Stomach (tissue), 4 donors: ENCODE results near the gene FAM117A.

ENCODE experiments used
- CTCF ChIP-seq, 7 experiments: fragments of 450-650 bp in 4 of 7; fragments of 200-600 bp in 3 of 7; sonication (generic) in 3 of 7; IDR thresholded peaks; one replicate each; pipeline ENCODE4 v1.5.1; 2016 to 2019; ENCODE audit warnings: antibody characterized with exemption in 7 of 7, control low read depth in 2 of 7, mild to moderate bottlenecking in 1 of 7
- EP300 ChIP-seq: sonication (generic); formaldehyde crosslinking; IDR thresholded peaks from one replicate; pipeline ENCODE4 v1.6.1; 2017; ENCODE audit warnings: antibody characterized with exemption
- POLR2A ChIP-seq, 4 donors: fragments of 450-650 bp; IDR thresholded peaks; one replicate each; pipeline ENCODE4 v1.6.1; 2016; ENCODE audit warnings: antibody characterized with exemption in 4 of 4, control low read depth in 2 of 4, mild to moderate bottlenecking in 1 of 4, moderate library complexity in 1 of 4

DNA sequence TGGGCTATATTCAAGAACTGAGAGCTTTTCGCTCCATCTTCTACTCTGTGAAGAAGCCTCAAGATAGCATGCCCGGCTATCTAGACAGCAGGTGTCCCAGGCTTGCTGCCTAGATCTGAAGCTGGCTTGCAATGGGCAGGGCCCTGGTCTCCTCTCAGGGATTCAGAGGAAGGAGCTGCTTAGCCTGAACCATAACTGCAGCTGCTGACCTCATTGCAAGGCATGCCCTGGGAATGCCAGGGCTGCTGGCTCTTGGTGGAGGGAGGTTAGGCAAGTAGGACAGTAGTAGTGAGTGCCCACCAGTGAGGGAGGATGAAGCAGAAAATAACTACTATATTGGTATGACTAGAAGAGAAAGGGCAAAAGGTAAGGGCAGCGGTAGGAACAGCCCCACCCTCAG lies 34.9 kb downstream of the FAM117A start:
- TF ChIP-seq CTCF (IDR thresholded peaks at IDR 0.05): no peak
- no peak for TF ChIP-seq POLR2A (IDR thresholded peaks at IDR 0.05)
- TF ChIP-seq EP300: no peak
